Kasumi-1 (cell line): ENCODE measurements around the gene SHC4.
A peak's percentile ranks its signal among the peaks of the same experiment; 100 is the strongest.

Experiments
- DNase-seq, 2 experiments: peaks; one replicate each; lab custom pipeline; 2025; lab: John Stamatoyannopoulos, UW

Gene SHC4

DNA sequence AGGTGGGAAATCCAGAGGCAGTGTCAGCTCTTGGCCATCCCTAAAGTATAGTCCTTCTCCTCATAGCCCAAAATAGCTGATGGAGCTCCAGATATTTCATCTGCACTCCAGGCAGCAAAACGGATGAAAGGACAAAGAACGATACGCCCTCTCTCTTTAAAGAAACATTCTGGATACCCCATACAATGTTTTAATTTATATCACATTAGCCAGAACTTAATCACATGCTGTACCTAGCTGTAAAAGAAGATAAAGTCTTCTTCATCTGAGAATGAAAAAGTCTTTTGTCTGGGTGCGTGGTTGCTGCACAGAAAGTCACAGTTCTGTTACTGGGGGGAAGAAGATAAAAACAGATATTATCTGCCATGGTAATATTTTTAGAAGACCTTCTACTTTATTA is 4.3 kb upstream of the SHC4 start:
- no peak for DNase-seq

- no peak for DNase-seq
Measured at GRCh38 chr15:48967336-48967735, 3.6 kb upstream of the SHC4 start.

- DNase-seq = peak; percentile 80 to 81
Measured at GRCh38 chr15:48966595-48967301, 3.0 kb upstream of the SHC4 start.

DNA sequence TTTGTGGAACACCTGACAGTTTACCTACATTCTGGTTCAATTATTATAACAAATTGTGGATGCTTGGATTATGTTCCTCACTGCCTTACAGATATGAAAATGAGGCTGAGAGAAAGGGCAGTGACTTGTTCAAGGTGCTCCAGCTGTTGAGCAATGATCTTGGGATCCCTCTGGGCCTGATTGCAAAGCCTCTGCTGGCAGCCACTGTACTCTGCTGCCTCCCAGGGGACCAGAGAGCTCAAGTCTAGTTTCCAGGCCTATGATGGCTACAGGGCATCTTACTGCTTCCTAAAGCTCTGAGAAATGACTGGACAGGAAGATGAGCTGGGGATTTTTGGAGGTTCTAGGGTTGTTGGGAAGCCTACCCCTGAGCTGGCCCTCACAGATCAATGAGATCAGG is 2.3 kb upstream of the SHC4 start:
- DNase-seq = peak; percentile 32 to 57

DNA sequence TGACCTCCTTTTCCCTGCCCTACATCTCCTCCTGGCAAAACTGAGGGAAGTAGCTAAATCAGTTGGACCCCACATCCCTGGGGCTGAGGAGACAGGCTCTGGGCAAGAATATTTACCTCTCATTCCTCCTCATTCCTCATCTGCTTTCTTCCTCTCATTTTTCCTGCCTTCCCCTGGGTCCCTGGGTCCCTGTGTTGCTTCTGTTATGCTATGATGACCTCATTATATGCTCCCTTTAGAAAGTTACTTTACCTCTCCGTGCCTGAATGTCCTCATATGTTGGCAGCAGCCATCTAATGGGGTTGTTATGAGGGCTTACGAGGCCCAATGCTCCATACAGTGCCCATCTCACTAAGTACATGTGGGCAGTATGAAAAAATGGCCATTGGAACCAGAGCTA is 1.2 kb upstream of the SHC4 start:
- no peak for DNase-seq

GRCh38 chr15:48962662-48963523 is 826 bp downstream of the SHC4 start:
- no peak for DNase-seq

GRCh38 chr15:48955967-48956366 is 7.8 kb downstream of the SHC4 start:
- no peak for DNase-seq

DNA sequence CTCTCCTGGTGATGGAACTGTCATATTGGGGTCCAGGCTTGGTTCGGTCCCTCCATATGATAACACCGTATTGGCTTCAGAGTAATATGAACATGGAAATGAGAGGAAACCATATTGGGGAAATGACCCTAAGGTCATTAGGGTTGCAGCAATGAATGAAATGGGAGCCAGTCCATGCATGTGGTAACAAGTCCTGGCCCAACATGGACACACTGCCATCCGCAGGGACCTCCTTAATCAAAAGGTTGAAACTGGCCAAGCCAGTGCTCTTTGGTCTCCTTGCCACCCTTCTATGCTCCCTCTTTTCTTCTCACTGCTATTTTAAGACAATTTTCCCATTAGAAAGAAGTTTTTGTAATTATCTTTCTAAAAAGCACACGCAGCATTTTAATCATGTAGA is 8.3 kb downstream of the SHC4 start:
- DNase-seq = no peak

GRCh38 chr15:48954538-48954937 is 9.2 kb downstream of the SHC4 start:
- no peak for DNase-seq

DNA sequence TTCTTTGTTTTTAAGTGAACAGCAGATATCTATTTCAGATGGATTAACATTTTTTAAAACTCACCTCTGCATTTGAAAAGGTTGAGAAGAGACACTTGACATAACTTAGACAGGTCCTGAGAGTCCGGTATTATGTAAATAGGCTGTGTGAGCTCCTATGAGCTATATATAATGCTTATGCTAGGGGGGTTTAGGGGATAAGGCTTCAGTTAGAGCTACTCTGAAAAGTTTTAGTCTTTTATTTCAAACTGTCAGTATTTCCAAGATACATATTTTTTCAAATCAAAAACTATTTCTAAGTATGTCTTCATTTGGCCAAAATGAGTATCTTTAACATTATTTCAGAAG is 16.9 kb downstream of the SHC4 start:
- no peak for DNase-seq

- peak; percentile 5 to 21 for DNase-seq
Measured at GRCh38 chr15:48946074-48946839, 17.5 kb downstream of the SHC4 start.

DNA sequence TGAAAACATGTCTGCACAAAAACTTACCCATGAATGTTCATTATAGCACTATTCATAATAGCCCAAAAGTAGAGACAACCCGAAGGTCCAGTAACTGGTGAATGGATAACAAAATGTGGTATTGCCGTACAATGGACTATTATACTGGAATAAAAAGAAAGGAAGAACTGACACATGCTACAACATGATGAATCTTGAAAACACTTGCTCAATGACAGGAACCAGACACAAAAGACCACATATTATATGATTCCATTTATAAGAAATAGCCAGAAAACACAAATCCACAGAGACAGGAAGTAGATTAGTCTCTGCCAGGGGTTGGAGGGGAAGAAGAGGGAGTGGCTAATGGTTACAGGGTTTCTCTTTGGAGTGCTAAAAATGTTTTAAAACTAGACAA is 18.3 kb downstream of the SHC4 start:
- DNase-seq = peak; percentile 8 to 15

DNA sequence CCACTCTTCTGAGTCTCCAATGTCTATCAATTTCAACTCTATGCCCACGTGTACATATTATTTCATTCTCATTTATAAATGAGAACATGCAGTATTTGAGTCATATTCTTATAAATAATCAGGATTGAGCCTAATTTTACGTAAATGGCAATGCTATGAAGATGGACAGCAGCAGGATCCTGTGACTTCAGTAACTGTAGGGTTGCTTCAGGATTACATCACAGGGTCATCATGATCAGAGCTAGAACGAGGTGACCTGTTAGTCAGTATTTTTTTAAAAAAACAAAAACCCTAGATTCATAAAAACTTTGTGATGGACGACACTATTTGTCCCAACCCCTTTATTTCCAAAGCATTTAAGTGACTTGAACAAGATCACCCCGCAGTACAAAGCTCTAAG is 21.8 kb downstream of the SHC4 start:
- no peak for DNase-seq

DNA sequence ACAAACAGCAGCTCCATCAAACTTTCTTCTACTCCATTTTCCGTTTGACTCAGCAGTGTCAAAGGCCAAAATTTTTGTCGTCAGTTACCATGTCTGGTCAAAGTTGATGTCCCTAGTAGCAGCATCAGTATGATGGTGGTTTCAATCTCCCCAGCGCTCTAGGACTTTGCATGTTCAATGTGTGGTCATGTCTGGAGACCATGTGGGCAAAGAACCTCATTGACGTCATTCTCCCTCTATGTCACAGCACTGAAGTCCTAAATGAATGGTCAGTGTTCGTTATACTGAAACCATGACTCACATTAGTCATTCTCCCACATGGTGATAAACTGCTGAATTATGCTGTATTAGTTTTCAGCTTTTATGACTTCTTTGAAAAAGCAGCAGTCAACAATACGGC is 23.2 kb downstream of the SHC4 start:
- DNase-seq = no peak

DNA sequence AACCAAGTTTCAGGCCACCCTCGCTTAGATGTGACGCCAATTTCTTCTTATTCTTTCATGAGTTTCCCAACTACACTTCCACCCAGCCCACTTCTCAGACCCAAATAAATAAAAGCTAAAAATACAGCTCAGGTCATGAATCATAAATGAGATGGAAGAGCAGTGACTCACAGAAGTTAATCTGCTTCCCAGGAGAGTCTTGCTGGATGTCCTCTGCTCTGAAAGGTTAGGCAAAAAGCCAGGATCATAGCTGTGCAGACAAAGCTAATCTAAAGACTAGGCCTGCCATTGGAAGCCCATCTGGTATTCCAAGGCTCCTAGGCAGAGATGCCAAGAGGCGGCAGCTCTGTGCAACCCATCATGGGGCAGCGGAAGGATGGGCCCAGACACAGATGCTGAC is 24.1 kb downstream of the SHC4 start:
- DNase-seq = no peak

DNA sequence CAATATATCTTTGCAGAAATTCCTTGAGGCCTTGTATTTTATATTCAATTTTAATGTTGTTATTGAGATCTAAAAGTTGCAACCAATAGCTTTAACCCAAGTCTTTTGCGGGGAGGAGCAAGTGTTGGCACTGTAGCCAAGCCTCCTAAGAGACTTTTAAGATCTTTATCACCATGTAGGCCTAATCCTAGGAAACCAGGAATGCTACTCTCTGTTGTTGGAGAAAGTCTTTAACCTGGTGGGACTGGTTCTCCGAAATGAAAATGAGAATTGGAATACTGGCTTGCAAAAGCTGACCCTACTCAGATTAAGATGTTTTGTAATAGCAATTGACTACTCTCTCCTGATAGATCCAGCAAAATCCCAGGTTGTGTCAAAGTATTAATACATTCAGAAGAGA is 25.8 kb downstream of the SHC4 start:
- DNase-seq = no peak

GRCh38 chr15:48936666-48937065 is 27.1 kb downstream of the SHC4 start:
- no peak for DNase-seq

GRCh38 chr15:48935236-48935635 is 28.5 kb downstream of the SHC4 start:
- DNase-seq = no peak

- DNase-seq = no peak
Measured at GRCh38 chr15:48930735-48931134, 33.0 kb downstream of the SHC4 start.

DNA sequence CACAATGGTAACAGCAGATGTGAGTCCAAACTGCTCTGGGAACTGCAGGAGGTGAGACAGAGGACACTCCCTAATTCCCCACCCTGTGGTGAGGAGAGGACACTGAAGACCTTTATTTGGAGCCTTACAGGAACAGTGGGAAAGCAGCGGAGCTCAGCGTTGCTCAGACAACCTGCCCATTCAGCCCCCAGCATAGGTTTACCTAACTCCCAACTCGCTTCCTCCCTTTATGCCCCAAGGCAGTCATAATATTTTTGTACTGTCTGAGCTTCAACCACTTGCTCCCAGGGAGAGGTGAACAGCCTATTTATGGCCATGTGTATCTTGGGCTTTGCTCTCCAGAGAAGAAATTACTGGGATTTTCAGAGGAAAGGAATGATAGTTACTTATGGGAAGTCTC is 34.1 kb downstream of the SHC4 start:
- no peak for DNase-seq

DNA sequence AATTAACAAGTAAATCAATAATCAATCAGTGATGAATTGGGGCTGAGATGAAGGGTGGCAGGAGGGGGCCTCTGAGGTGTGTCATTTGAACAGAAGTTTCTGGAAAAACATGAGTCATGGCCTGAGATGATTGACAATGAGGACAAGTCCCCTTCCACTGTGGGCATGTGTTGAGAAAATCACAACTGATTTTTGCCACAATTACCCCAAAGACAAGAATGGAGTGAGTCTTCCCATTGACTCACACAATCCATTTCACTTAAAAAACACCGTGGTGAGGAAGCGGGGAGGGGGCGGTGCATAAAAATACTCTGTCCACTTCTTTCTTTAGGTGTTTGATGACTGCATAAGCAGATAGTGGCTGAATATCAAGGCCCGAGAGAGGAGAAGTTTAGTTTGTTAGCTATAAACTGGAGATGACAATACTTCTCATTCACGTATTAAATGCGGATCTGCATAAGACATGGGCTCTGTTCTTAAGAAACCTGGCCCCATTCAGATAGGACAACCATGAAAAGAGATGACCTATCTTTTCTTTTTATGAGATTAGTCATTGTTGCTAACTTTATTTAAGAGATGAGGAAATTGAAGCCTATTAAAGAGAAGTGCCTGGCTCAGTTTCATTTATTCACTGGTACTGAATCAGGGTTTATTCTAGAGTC is 34.7 kb downstream of the SHC4 start:
- DNase-seq = no peak

DNA sequence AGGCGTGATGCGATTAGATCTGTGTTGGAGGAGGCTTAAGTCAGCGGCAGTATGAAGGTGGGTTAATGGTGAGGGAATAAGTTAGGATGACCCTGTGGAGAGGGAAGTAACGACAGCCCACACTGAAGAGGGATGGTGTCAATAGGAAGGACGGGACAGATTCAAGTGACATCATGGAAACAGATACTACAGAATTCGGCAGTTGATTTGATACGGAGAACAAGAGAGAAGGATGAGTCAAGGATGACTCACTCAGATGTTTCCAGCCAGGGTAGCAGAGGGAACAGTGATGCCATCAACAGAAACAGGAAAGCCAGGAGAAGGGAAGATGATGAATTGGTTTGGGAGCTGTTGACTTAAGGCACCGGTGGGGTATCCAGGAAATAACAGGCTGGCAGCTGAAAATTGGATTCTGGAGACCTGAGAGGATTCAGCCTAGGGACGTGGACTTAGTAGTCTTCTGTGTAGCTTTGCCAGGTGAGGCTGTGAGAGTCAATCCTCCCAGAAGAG is 38.0 kb downstream of the SHC4 start:
- no peak for DNase-seq
